ENCODE measurements around the gene VPS39. TPM values are rescaled to one million over a fixed set of nuclear protein-coding genes. Genes with fewer than 3 reads are reported as not detected.

VPS39 gene
- total and polyA plus RNA-seq, 8 donors: 26.4 to 52.6 (median 32.7) TPM

Small RNA genes lying within 50 kb of the gene (microRNA-seq; reads per million reads assigned to microRNA genes)
- 37.1 to 38.9 reads per million in 2 donors for gene MIR627

Other genes with a start within 250 kb of the VPS39 start
- gene EHD4, start 235.7 kb downstream of the VPS39 start, total RNA-seq: 10 to 100 TPM in 2 of 6 donors, 1 to 10 TPM in 4; 8.3 to 22.8 (median 8.6) TPM
- gene EHD4, start 235.7 kb downstream of the VPS39 start, polyA plus RNA-seq: 1 to 10 TPM; 8.1 to 8.5 TPM
- under 1 TPM in 1 of 6 donors, not detected in 5; 0.06 TPM for gene PLA2G4E, start 187.3 kb downstream of the VPS39 start, total RNA-seq
- under 1 TPM in 1 of 2 donors, not detected in 1; 0.05 TPM for gene PLA2G4E, start 187.3 kb downstream of the VPS39 start, polyA plus RNA-seq
- under 1 TPM in 2 of 6 donors, not detected in 4; 0.09 to 0.31 TPM for gene PLA2G4D, start 113.7 kb downstream of the VPS39 start, total RNA-seq
- under 1 TPM; 0.04 to 0.05 TPM for gene PLA2G4D, start 113.7 kb downstream of the VPS39 start, polyA plus RNA-seq
- gene PLA2G4F, start 51.7 kb downstream of the VPS39 start, total RNA-seq: 1 to 10 TPM in 1 of 6 donors, under 1 TPM in 5; 0.08 to 1.1 (median 0.26) TPM
- gene PLA2G4F, start 51.7 kb downstream of the VPS39 start, polyA plus RNA-seq: under 1 TPM; 0.23 to 0.91 TPM
- gene GANC, start 64.9 kb upstream of the VPS39 start, total RNA-seq: 10 to 100 TPM in 4 of 6 donors, 1 to 10 TPM in 2; 6.9 to 21.1 (median 10.7) TPM
- 1 to 10 TPM; 8.7 to 9.1 TPM for gene GANC, start 64.9 kb upstream of the VPS39 start, polyA plus RNA-seq
- gene TMEM87A, start 65.1 kb upstream of the VPS39 start, total RNA-seq: 10 to 100 TPM; 19.2 to 32.1 (median 25.1) TPM
- gene TMEM87A, start 65.1 kb upstream of the VPS39 start, polyA plus RNA-seq: 10 to 100 TPM; 12.2 to 23.2 TPM
- 1 to 10 TPM; 1.8 to 6.7 (median 3.6) TPM for gene CAPN3, start 151.2 kb upstream of the VPS39 start, total RNA-seq
- 10 to 100 TPM; 23.5 to 35.8 TPM for gene CAPN3, start 151.2 kb upstream of the VPS39 start, polyA plus RNA-seq

Measured in pancreas (tissue), 8 donors.